ENCODE results near the gene DCAF8L2.
"Not testable (repeated sequence)": the region's sequence is repeated elsewhere in the genome, so short reads cannot be mapped to it uniquely, and the experiment has no call there.

The DCAF8L2 gene

DNA sequence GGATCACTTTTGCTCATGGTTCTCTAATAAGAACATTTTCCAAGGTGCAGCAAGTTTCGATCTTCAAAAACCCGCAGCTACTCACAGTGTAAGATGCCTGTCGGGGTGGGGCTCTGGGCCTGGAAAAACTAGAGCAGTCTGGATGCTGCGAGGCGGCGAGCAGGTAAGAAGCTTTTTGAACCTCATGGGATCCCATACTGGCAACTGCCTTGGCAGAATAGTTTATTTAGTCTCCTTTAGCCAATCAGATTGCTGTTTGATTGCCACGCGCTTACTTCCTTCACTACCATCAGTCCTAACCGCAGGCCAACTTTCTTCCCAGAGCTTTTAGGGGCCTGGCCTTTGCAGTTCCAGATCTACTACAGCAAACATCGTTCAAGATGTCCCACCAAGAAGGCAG, 156.4 kb downstream of the DCAF8L2 start:
- no peak for DNase-seq (ENCODE audit: low read depth in 2 of 2)
- TF ChIP-seq, protein P1, sequence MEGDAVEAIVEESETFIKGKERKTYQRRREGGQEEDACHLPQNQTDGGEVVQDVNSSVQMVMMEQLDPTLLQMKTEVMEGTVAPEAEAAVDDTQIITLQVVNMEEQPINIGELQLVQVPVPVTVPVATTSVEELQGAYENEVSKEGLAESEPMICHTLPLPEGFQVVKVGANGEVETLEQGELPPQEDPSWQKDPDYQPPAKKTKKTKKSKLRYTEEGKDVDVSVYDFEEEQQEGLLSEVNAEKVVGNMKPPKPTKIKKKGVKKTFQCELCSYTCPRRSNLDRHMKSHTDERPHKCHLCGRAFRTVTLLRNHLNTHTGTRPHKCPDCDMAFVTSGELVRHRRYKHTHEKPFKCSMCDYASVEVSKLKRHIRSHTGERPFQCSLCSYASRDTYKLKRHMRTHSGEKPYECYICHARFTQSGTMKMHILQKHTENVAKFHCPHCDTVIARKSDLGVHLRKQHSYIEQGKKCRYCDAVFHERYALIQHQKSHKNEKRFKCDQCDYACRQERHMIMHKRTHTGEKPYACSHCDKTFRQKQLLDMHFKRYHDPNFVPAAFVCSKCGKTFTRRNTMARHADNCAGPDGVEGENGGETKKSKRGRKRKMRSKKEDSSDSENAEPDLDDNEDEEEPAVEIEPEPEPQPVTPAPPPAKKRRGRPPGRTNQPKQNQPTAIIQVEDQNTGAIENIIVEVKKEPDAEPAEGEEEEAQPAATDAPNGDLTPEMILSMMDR (IDR thresholded peaks at IDR 0.05; ENCODE audit: low read depth, low read length) = no peak
- no peak overlapping the region for H3K4me3 ChIP-seq (replicated peaks in 1 of 2; ENCODE audit: low read depth in 2 of 2, low read length in 2 of 2)

DNA sequence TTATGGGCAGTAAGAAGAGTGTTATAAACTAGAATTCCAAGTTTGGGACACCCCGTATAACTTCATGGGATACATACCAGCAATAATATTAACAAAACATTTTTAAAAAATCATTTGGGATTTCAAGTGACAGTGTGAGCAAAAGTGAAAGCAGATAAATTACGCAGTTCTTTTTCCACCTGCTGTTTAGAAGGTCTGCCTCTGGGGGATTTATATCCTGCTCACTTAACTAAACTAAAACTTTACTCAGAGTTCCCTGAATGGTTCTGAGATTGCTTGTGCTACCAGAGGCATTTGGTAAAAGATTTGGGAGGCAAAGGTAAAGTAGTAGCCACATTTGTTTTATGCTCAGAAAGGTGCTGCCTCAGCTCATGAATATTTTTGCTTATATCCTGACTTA, 160.2 kb downstream of the DCAF8L2 start:
- not testable (repeated sequence) for DNase-seq (ENCODE audit: low read depth in 2 of 2); H3K4me3 ChIP-seq (replicated peaks in 1 of 2; ENCODE audit: low read depth in 2 of 2, low read length in 2 of 2)

DNA sequence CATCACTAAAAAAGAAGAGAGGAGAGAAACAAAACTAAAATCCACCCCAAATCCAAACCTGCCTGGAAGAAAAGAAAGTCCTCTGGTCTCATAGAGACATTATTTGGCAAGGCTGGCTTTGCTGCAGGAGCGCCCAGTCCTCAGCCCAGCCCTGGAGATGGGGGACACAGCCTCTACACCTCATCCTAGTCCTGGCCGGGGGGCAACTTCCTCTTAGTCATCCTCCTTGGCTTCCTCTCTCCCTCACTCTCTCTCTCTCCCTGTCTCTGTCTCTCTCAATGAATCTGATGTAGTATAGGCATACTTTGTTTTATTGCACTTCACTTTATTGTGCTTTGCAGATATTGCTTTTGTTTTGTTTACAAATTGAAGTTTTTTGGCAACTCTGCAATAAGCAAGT, 161.8 kb downstream of the DCAF8L2 start:
- TF ChIP-seq, protein P1 (IDR thresholded peaks at IDR 0.05; ENCODE audit: low read depth, low read length) = no peak
- peak in 1 of 2 donors; percentile 48 for DNase-seq (ENCODE audit: low read depth in 2 of 2)
- H3K4me3 ChIP-seq (replicated peaks in 1 of 2; ENCODE audit: low read depth in 2 of 2, low read length in 2 of 2) = no peak overlapping the region

DNA sequence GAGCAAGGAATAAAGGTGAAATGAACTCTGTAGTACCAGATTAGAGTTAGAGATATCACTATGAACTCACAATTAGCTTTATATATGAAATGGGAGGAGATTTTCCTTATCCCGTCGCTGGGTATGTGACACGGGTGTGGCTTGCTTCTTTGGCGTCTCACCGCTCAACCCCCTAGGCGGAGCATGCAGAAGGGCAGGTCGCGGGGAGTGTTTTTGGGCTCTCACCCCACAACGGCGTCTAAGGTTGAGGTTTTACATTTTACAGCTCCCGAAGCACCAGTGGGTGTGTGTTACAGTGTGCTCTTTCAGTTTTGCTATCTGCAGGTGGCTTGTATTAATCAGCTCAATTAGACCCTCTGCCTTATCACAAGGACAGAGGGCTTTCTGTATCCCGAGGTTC, 175.6 kb downstream of the DCAF8L2 start:
- TF ChIP-seq, protein P1 (IDR thresholded peaks at IDR 0.05; ENCODE audit: low read depth, low read length) = no peak
- H3K4me3 ChIP-seq (replicated peaks in 1 of 2; ENCODE audit: low read depth in 2 of 2, low read length in 2 of 2) = no peak overlapping the region

DNA sequence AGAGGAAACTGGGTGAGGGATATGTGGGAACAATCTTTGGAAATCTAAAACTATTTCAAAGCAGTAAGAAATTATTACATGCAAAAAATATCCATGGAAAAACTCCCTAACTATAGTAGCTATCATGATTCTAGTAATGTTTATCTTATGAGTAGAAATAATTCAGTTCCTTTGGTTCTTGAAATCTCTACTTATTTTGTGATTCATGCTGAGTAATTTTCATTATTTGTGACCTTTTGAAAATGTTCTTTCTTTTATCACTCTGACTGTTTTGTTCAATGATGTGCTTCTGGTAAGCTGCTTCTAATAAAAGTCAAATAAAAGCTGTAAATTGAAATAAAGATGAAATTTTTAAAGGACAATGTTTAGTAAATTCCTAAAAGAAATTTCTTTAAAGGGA, 177.2 kb downstream of the DCAF8L2 start:
- H3K4me3 ChIP-seq (replicated peaks in 1 of 2; ENCODE audit: low read depth in 2 of 2, low read length in 2 of 2) = no peak overlapping the region
- peak in 1 of 2 donors; percentile 30 for DNase-seq (ENCODE audit: low read depth in 2 of 2)
- TF ChIP-seq, protein P1 (IDR thresholded peaks at IDR 0.05; ENCODE audit: low read depth, low read length) = no peak

More for the DNA sequence above, 175.6 kb downstream of the DCAF8L2 start:
- no peak for DNase-seq (ENCODE audit: low read depth in 2 of 2)

DNA sequence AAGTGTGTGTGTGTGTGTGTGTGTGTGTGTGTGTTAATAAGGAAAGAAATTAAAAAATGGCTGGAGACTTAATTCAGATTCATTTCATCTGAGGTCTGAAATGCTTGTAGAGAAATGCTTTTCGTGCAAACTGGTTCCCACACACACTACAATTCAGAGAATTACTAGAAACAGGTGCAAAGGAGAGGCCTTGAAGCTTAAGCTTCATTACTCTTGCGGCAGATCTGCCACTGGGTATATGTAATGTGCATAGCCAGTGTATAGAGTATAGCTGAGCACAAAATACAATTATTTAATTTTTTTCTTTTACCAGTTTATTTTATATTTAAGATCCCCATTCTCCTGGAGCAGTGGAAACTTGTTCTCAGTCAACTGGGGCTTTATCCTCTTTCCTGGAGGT, 185.8 kb downstream of the DCAF8L2 start:
- H3K4me3 ChIP-seq (replicated peaks in 1 of 2; ENCODE audit: low read depth in 2 of 2, low read length in 2 of 2) = no peak overlapping the region
- DNase-seq (ENCODE audit: low read depth in 2 of 2) = no peak
- TF ChIP-seq, protein P1 (IDR thresholded peaks at IDR 0.05; ENCODE audit: low read depth, low read length) = no peak

DNA sequence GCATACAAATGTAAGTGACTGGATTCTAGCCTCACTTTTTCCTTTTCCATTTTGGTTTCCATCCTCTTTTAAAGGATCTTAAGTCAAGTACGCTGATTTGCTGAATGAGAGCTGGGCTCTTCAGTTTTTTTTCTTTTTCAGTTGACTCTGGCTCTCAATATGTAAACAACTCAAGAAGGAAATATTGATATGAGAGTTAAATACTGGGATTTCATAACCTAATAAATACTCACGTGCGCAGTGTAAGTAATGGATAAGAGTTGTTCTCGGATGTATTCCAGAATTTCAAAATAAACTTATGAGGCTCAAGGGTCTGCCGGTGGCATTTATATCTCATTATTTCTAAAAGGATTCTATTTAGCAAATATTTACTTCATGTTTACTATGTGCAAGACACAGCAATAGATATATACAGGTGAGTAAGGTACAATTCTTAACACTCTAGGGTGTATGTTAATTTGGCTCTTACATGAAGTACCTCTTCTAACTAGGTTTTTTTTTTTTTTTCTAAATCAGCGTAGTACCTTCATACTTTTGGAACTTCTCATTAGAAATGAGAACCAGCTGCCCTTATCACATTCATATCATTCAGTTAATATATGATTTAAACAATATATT, 206.6 kb downstream of the DCAF8L2 start:
- TF ChIP-seq, protein P1 (IDR thresholded peaks at IDR 0.05; ENCODE audit: low read depth, low read length) = no peak
- DNase-seq (ENCODE audit: low read depth in 2 of 2) = no peak
- no peak overlapping the region for H3K4me3 ChIP-seq (replicated peaks in 1 of 2; ENCODE audit: low read depth in 2 of 2, low read length in 2 of 2)

Data from cardiac fibroblast (primary cell).